Measurements from ENCODE around the gene STAP1.
"Not testable (repeated sequence)": the region's sequence is repeated elsewhere in the genome, so short reads cannot be mapped to it uniquely, and the experiment has no call there.

Gene STAP1, protein sequence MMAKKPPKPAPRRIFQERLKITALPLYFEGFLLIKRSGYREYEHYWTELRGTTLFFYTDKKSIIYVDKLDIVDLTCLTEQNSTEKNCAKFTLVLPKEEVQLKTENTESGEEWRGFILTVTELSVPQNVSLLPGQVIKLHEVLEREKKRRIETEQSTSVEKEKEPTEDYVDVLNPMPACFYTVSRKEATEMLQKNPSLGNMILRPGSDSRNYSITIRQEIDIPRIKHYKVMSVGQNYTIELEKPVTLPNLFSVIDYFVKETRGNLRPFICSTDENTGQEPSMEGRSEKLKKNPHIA

DNA sequence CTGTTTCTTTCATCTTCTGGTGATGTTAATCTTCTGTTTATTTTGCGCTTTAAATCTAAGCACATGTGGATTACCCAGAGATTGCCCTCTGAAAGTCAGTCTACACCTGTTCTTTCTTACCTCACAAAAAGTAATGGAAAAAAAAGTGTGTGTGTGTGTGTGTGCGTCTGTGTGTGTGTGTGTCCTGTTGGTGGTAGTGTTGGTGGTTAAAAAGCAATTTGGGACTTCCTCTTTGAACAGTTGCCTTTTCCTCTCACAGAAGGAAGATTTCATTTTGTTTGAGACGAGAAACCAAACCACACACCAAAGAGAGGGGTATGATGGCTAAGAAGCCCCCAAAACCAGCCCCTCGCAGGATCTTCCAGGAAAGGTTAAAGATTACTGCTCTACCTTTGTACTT lies at the start of gene STAP1:
TSS of gene STAP1 (plus strand) at position 235 of the 400 bp plus-strand sequence. CDS start at position 318, 83 bp downstream.
- no peak for DNase-seq

DNA sequence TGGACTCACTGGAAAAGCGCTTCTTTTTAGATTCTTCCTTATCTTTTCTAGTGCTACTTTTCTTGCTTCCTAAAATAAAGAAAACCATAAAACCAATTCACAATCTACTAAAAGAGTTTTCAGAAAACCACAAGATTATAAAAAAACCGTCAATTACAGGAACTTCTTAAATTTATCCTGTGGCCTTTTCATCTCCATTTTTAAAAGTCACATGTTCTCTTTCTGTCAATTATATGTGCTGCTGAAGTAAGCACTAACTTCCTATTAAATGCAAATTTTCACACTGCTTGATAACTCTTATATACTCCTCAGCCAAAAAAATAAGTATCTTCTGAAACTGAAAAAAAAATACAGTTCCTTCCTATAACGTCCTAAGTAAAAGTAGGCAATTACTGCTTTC lies 46.0 kb upstream of the STAP1 start:
- no peak for DNase-seq

DNA sequence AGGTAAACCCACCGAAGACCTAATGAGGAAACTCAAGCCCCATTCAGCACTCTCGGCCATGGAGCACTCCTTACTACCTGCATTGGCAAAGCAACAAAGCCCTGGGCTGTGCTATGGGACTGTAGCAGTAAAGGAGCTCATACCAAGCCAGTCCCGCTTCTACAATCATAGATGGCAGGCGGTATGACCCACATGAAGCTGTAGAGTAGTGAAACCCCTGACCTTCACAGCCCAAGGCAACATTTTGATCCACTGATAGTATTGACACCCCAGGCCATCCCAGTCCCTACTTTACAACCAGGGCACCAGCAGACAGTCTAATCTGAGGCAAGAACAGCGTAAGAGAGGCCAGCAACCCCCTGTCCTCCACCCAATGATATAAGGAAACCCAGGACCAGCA lies 38.4 kb upstream of the STAP1 start:
- DNase-seq = no peak

DNA sequence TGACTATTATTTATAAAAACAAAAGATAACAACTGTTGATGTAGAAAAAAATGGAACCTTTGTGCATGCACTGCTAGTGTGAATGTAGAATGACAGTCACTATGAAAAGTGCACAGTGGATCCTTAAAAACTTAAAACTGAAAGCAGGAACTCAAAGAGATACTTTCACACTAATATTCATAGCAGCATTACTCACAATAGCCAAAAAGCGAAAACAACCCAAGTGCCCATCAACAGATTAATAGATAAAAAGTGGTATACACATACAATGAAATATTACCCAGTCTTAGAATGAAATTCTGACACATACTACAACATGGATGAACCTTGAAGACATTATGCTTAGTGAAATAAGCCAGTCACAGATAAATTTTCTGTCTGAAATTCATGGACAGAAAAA lies 37.0 kb upstream of the STAP1 start:
- no peak for DNase-seq

DNA sequence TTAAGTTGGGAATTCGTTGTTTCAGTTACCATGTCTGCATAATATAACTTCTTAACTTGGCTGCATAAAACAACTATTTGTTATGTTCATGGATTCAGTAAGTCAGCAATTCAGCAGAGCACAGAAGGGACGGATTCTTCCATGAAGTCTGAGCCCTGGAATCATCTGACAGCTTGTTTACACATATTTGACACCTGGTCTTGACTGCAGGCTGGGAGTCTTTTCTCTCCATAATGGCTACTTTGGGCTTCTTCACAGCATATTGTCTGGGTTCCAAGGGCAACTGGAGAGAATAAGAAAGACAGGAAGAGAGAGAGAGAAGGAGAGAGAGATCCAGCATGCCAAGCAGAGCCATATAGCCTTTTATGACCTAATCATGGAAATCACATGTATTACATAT lies 36.3 kb upstream of the STAP1 start:
- DNase-seq = no peak

GRCh38 chr4:67522851-67523671 lies 35.5 kb upstream of the STAP1 start:
- DNase-seq = no peak

- not testable (repeated sequence) for DNase-seq
Measured at GRCh38 chr4:67524140-67524539, 34.4 kb upstream of the STAP1 start.

DNA sequence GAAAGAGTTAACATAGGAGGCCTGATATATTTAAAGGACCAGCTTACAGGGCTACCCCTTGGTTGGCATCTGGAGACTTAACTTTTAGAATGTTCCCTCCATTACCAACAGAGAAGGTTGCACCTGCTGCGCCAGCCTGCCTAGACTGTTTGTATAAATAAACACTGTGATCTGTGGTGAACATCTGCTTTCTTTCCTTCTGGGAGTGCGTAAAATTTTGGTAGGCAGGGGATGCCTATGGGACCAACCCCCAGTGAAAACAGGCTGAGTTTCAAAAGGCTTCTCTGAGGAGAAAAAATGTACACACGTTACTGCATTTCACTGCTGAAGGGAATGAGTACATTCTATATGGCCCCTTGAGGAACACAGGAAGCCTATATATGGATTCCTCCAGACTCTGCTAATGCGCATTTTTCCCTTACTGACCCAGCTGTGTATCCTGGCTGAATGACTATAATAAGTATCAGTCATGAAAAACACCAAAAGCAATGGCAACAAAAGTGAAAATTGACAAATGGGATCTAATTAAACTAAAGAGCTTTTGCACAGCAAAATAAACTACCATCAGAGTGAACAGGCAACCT lies 27.1 kb upstream of the STAP1 start:
- DNase-seq = no peak

DNA sequence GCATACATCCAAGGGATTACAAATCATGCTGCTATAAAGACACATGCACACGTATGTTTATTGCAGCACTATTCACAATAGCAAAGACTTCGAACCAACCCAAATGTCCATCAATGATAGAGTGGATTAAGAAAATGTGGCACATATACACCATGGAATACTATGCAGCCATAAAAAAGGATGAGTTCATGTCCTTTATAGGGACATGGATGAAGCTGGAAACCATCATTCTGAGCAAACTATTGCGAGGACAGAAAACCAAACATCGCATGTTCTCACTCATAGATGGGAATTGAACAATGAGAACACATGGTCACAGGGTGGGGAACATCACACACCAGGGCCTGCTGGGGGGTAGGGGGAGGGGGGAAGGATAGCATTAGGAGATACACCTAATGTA lies 26.1 kb upstream of the STAP1 start:
- DNase-seq = not testable (repeated sequence)

GRCh38 chr4:67533112-67533511 lies 25.4 kb upstream of the STAP1 start:
- DNase-seq = no peak

- no peak for DNase-seq
Measured at GRCh38 chr4:67535280-67535840, 23.2 kb upstream of the STAP1 start.

GRCh38 chr4:67539830-67540229 lies 18.7 kb upstream of the STAP1 start:
- DNase-seq = no peak

GRCh38 chr4:67542076-67542475 lies 16.5 kb upstream of the STAP1 start:
- DNase-seq = no peak

DNA sequence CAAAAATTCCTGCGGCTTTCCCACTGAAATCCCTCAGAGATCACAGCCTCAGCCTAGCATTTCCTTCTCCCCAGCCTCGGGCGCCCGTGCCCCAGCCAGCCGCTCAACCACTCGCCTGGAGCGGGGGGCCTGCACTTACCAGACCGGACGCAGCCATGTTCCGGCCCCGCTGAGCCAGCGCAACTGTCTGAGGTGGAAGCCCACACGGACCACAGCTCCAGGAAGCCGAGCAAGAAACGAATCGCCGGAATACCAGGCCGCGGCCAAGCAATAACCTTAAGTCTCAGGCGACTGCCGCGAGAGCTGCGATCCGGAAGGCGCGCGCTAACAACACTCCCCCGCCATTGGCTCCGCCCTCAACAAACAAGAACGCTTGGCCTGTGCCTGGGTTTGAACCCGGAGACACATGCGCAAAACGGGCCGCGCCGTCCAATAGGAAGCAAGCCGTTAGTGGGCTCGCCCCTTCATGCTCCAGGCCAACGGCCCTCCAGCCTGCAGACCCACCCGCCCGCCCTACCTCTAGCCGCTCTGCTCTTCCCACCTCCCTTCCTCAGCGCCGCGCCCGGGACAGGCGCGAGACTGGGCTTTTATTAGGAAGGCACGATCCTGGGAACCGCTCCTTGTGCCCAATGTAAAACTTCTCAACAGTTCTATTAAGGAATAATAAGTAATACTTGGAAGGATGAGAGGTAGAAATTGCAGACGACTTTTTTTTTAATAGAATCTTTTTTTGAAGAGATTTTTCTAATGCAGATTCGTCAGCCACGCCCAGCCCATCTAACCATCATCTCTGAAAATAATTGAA lies 13.1 kb upstream of the STAP1 start, which contains the start of gene CENPC:
TSS of gene CENPC (minus strand) at position 305 of the 805 bp plus-strand sequence. CDS start at position 157, 148 bp downstream.
- DNase-seq = peak; percentile 98

DNA sequence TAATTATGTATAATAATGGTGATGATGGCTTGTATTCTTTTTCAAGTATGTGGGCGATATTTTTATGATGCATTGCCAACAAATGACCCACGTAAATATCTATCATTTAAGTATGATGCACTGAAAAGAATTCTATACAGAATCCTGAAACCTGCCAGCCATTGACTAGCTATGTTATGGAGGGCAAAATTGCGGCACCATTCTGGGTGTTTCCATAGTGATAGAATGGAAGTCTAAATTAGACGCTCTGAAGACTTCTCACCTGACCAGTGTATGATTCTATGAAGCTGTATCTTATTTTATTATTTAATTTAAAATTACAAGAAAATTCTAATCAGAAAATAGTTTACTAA lies 12.5 kb upstream of the STAP1 start:
- DNase-seq = no peak

DNA sequence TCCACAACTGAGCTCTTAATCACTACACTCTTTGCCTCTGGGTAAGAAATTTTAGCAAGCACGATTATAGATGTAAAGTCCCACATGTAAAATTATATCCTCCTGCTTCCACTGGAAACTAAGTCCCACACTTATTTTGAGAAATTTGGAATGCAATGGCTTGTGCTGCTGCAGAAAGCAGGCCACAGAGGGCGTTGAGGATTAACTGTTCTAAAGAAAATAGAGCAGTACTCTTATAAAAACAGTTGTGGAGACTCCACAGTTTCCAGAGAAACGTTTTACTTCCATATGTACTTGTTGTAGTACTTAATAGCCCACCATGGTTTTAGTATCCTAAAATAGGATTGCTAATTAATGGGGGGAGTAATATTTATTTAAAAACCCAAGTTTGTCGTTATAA lies 11.6 kb upstream of the STAP1 start:
- peak; percentile 11 for DNase-seq

- DNase-seq = no peak
Measured at GRCh38 chr4:67549123-67549522, 9.4 kb upstream of the STAP1 start.

GRCh38 chr4:67550451-67550850 lies 8.1 kb upstream of the STAP1 start:
- DNase-seq = no peak

DNA sequence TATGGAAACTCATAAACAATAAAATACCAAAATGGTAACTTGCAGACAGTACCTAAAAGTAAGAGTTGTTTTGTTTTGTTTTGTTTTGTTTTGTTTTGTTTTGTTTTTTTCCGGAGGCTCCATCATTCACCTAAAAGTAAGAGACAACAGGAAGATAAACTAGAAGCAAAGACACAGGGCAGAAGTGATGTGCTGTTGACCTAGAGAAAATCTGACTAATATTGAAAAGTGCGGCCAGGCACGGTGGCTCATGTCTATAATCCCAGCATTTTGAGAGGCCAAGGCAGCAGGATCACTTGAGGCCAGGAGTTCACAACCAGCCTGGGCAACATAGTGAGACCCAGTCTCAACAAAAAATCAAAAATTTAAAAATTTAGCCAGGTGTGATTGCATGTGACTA lies 7.7 kb upstream of the STAP1 start:
- no peak for DNase-seq

DNA sequence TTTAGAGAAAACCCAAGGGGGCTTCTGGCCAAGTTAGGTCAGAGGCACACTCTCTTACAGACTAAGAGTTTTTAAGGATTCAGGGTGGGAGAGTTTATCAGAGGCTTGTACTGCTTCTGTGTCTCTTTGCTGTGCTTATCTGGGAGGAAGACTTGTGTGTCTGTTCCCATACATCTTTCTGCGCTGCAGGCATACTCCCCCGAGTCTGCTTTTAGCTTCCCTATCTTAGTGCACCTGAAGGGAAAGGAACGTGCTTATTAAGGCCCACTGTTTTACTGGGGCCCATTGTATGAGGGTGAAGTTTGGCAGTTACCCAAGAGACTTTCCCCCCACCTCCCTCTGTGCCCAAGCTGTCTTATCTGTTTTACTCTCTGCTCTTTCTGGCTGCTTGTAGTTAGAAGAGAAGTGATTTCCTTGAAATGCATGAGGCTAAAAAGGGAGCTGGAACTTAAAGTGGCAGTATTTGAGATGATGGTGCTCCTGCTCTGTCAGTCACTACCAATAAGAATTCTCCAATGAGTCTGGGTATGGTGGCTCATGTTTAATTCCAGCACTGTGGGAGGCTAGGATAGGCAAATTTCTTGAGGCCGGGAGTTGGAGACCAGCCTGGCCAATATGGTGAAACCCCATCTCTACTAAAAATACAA lies 6.3 kb upstream of the STAP1 start:
- DNase-seq = not testable (repeated sequence)

- DNase-seq = no peak
Measured at GRCh38 chr4:67554096-67554495, 4.4 kb upstream of the STAP1 start.

DNA sequence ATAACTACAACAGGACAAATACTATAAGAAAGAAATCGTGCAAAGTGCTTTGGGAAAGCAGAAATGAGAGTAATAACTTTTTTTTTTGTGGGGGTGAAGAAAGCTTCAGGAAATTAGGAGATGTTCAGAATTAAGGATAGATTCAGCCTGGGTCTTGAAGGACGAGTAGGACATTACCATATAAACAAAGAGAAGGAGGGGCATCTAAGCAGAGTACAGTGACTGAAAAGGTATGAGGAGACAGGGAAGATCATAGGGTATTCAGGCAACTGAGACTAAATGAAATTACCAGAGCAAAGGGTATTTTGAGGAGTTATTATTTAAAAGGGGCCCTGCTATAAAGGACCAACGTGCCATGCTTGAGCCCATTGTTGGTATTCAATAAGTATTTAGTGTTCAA lies 3.1 kb upstream of the STAP1 start:
- DNase-seq = no peak

Data from eye (tissue), 1 donor.